Hypothalamus (tissue), 51 donors: ENCODE data around the gene UNC5B.

Experiments
- DNase-seq, 51 donors: peaks; one replicate each; lab custom pipeline; 2025; lab: John Stamatoyannopoulos, UW

UNC5B gene

GRCh38 chr10:71333129-71333887 lies 120.9 kb downstream of the UNC5B start:
- peak in 3 of 51 donors; percentile 13 to 15 (median 14) for DNase-seq

DNA sequence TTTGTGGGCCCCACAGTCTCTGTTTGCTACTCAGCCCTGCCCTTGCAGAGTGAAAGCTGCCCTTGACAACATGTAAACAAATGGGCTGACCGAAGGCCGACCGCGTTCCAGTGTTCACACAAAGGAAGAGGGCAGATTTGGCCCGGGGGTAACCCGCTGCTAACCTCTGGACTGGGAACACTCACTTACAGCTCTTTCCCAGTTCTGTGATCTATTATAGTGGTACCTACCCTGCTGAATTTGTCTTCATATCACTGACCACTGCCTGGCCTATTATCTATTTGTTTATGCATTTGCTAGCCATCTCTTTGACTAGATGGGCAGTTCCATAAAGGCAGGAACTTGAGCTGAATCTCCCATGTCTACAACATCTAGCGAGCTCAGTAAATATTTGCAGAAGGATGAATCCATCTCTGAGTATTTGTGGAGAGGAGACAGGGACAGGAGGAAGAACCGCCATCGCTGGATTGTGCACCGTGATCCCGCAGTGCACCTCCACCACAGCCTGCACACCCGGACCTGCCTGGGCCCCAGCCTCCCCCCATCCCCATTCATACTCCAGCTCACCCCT lies 121.9 kb downstream of the UNC5B start:
- DNase-seq = no peak

GRCh38 chr10:71335173-71335708 lies 122.9 kb downstream of the UNC5B start:
- DNase-seq = no peak

- DNase-seq = no peak
Observed at GRCh38 chr10:71336632-71337031, 124.3 kb downstream of the UNC5B start.

GRCh38 chr10:71337219-71337701 lies 124.9 kb downstream of the UNC5B start:
- DNase-seq = peak in 1 of 51 donors; percentile 25

GRCh38 chr10:71338728-71339495 lies 126.5 kb downstream of the UNC5B start:
- no peak for DNase-seq

DNA sequence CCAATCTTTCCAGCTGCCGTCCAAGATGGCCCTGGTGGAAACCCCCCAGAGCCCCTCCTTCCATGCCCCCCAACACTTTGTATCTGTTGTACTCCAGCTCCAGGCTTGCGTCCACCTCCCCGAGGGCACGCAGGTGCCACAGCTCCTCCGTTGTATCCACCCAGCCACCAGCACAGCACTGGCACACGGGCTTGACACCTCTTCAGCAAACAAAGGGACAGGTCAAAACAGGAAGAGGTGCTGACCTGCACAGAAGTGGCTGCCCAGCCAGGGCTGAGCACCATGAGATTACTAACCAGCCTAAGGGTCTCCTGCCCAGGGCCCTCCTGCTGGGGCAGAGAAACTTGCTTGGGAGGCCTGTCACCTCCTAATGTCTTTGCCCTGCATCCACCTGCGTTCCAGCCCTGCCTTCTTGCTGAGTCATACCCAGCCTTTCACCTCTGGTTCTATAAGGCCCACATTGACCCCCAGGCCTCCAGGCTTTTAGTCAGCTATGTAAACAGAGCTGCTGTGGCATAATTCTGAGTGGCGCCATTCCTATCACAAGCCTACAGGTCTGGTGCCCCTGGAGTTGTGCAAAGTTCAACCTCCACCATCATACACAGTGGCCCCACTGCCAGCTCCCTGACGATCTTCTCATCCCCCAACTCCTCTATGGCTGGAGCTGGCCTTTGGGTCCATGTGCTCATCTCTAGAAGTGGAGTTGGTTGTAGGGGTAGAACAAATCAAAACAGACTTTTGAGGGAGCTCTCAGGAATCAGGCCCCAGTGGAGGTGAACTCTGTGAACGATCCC lies 127.6 kb downstream of the UNC5B start:
- DNase-seq = no peak

DNA sequence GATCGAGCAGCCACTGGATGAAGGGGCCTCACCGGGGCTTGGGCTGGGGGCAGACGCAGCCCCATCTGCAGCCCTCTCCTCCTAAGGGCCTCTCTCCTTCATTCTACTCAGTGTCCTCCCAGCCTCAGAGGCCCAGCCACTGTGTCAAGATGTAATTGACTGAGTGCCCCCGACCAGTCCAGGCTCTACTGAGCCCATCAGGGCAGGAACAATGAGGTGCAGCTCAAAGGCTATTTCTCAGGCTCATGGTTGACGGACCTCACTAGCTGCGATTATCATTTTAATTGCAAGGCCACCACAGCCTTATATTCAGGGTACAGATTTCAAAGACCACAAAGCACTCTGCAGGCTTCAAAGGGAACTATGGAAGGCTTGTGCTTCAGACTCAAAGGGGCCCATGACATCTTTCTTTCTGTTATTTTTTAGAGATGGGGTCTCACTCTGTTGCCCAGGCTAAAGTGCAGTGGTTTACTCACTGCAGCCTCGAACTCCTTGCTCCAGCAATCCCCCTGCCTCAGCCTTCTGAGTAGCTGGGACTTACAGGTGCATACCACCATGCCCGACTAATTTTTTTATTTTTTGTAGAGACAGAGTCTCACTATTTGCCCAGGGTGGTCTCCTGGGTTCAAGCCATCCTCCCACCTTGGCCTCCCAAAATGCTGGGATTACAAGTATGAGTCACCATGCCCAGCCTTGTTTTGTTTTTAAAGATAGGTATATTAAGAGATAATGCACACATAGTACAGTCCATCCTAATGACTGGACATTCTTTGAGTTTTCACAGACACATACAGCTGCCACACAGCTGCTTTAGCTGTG lies 130.4 kb downstream of the UNC5B start:
- no peak for DNase-seq

DNA sequence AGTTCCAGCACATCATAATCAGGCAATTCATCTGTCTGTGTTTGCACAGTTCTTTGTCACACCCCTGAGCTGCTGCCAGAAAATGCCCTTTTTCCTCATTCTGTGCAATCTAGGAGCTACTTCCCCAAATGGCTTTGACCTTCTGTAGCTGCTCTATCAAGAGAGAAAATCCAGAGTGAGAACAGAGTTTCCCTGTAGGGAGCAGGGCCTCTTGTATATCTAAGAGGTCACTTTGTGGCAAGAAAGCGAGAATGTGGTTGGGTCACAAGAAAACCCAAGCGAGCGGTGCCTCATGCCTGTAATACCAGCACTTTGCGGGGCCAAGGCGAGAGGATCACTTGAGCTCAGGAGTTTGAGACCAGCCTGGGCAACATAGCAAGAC lies 131.0 kb downstream of the UNC5B start:
- peak in 3 of 51 donors; percentile 20 to 31 (median 26) for DNase-seq

DNA sequence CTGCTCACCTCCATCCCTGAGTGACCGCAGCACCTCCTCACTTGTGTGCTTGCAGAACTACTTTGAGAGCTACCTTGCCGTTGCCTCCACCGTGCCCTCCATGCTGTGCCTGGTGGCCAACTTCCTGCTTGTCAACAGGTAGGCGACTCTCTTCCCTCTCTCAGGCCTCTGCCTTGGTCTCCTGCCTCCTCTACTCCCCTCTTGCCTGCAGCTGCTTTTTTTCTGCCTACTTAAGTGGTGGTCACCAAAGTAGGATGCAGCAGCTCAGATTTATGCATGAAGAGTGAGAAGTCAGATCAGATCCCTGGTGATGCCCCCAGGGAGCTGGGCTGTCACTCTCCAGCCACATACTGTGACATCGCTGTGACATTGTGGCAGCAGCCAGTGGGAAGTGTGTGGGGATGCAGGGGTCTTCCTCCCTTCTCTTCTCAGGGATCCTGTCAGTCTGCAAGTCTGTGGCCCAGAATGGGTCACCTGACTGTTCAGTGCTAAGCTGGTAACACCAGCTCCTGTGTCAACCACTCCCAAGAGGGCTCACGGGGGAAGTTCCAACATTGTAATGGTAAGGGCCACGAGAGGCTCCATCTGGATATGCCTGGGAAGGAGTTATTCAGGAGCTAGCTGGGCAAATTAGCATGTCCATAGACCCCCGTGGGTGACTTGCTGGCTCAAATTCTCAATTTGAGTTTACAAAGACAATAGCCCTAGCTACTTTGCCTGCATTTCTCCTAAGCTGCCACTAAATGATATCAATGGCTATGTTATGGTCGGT lies 132.0 kb downstream of the UNC5B start:
- no peak for DNase-seq

DNA sequence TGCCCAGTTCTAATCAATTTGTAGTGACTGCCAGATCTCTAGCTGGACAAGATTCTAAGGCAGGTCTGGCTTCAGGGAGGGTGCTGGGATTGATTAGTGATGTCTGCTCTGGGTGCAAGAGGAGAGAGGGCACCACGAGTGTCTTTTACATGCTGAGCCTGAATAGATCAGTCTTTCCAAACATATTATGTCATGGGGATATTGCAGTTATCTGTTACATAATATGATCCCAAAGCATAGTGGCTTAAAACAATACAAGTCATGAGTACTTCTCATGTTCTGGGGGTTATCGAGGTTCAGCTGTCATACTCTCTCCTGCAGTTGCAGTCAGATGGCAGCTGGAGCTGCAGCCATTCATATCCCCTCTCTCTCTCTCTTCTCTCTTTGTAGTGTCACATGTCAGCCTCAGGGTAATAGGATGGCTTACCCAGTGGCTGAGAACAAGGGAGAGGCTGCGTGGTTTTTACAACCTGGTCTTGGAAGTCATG lies 132.7 kb downstream of the UNC5B start:
- no peak for DNase-seq

GRCh38 chr10:71345694-71346093 lies 133.3 kb downstream of the UNC5B start:
- no peak for DNase-seq

- no peak for DNase-seq
Observed at GRCh38 chr10:71346731-71347130, 134.4 kb downstream of the UNC5B start.

GRCh38 chr10:71347587-71348395 lies 135.4 kb downstream of the UNC5B start:
- DNase-seq = no peak

- no peak for DNase-seq
Observed at GRCh38 chr10:71348850-71349249, 136.5 kb downstream of the UNC5B start.

DNA sequence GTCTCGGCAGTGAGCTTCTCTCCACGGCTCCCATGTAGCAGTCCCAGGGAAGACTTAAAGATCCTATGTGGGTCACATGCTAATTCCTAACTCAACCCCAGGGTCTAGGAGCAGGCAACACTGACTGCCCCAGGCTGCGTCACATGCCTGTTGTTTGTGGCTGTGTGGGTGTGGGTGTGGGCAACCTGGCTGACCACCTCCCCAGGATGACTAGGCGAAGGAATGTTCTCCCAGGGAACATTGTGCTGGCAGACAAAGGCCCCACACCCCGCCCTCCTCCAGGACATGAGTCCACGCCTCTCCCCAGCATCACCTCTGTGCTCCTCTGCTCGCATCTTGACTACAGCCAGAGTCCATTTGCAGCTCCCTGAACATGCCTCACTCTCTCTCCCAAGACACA lies 137.0 kb downstream of the UNC5B start:
- no peak for DNase-seq

DNA sequence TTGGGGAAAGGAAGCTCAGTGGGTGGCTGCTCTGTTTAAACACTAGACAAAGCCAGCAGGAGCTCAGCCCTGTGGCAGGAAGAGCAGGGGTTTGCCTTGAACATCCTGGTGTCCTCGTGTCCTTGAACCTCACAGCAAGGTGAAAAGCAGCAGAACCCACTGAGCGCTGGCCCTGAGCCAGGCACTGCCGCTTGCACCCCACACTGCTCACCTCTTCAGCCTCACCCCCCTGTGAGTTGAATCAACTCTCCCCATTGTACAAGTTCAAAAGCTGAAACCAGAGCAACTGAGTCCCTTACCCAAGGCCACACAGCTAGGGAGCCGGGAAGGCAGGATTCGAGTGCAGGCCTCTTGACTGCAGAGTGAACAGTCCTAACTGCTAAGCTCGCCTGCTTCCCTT lies 138.7 kb downstream of the UNC5B start:
- DNase-seq = no peak
